ENCODE results near the gene HLF.

Gene HLF

DNA sequence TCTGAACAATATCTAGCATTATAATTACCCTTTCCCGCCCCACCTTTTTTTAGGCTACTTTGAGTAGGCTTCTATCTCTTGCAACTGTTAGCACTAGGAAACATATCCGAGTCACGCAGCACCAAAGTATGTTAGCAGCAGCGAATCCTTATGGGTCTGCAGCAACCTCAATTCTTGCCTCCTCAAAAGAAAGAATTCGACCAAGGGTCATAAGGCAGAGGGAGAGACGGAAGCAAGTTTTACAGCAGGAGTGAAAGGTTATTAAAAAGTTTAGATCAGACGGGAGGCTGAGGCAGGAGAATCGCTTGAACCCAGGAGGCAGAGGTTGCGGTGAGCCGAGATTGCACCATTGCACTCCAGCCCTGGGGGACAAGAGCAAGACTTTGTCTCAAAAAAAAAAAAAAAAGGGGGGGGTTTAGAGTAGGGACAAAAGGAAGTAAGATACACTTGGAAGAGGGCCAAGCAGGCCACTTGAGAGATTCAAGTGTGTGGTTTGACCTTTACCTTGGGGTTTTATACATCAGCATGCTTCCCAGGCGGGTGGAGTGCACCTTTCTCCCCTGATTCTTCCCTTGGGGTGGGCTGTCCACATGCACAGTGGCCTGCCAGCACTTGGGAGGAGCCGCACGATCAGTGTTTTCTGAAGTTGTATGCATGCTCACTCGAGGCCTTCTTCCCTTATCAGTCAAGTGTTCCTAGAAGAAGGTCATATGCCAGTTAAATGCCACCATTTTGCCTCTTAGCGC, 67.7 kb downstream of the HLF start:
- TF ChIP-seq, protein P1, sequence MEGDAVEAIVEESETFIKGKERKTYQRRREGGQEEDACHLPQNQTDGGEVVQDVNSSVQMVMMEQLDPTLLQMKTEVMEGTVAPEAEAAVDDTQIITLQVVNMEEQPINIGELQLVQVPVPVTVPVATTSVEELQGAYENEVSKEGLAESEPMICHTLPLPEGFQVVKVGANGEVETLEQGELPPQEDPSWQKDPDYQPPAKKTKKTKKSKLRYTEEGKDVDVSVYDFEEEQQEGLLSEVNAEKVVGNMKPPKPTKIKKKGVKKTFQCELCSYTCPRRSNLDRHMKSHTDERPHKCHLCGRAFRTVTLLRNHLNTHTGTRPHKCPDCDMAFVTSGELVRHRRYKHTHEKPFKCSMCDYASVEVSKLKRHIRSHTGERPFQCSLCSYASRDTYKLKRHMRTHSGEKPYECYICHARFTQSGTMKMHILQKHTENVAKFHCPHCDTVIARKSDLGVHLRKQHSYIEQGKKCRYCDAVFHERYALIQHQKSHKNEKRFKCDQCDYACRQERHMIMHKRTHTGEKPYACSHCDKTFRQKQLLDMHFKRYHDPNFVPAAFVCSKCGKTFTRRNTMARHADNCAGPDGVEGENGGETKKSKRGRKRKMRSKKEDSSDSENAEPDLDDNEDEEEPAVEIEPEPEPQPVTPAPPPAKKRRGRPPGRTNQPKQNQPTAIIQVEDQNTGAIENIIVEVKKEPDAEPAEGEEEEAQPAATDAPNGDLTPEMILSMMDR (IDR thresholded peaks at IDR 0.05; ENCODE audit: insufficient read depth, low read depth, low read length, missing control alignments) = no peak
- DNase-seq (ENCODE audit: low read depth) = no peak
- H3K4me3 ChIP-seq (ENCODE audit: low read depth, low read length) = no peak overlapping the region

DNA sequence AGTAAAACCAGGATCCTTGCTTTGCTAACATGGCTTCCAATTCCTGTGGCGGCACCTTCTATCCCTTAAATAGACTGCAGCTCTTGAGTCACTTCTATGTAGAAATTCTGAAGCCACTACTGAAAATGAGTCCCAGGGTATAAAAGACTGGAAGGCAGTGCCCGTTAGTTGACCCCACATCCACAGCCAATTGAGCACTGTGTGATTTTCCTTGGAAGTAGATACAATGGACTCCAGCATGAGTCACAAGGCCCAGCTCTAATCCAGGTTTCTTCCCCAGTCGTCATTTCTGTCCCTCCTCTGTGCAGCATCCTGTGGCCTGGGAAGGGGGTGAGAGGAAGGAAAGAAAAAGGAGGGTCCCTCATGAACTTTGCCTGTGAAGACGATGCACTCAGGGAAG, 69.5 kb downstream of the HLF start:
- TF ChIP-seq, protein P1 (IDR thresholded peaks at IDR 0.05; ENCODE audit: insufficient read depth, low read depth, low read length, missing control alignments) = no peak
- no peak for DNase-seq (ENCODE audit: low read depth)
- H3K4me3 ChIP-seq (ENCODE audit: low read depth, low read length) = no peak overlapping the region

DNA sequence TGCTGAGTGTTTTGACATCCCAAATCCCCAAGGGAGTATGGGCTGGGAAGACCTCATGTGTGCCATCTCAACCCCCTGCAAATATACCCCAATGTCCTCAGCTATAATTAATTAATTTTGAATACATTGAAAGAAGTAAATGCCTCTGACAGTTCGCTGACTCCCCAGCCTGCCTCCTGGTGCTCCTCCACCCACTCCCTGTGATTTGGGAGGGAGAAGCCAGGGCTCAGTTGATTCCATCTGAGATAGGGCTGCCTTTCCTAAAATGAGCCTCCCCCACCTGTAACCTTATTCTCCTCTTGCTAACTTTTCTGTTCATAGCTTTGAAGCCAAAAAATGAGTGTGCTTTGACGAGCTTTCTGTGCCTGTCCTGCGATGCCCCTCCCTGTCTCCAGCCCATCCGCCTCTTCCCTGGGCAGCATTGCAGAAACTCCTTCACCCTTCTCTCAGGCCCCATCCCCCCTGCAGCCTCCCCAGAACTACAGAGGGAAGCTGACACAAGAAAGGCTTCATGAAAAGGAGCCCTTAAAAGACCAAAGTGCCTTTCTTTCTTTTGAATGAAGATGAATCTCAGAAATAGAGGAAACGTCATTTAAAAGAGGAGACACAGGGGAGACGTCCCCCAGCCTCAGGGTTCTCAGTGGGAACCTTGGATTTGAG, 70.3 kb downstream of the HLF start:
- no peak for DNase-seq (ENCODE audit: low read depth)
- H3K4me3 ChIP-seq (ENCODE audit: low read depth, low read length) = no peak overlapping the region
- TF ChIP-seq, protein P1 (IDR thresholded peaks at IDR 0.05; ENCODE audit: insufficient read depth, low read depth, low read length, missing control alignments) = no peak

DNA sequence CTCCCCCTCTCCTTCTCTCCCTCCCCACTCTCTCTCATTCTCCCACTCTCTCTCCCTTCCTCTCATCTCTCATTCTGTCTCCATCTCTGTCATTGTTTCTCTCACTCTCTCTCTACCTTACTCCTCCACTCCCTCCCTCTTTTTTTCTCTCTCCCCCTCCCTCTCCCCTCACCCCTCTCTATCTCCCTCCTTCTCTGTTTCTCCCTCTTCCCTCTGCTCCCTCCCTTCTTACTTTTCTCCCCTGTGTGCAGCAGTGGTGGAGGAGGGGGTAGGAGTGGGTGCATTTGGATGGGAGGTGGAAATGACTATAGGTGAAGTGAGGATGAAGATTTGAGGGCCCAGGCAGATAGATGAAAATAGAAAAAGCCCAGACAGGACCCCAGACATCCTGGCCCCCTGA, 70.9 kb downstream of the HLF start:
- TF ChIP-seq, protein P1 (IDR thresholded peaks at IDR 0.05; ENCODE audit: insufficient read depth, low read depth, low read length, missing control alignments) = no peak
- no peak for DNase-seq (ENCODE audit: low read depth)
- H3K4me3 ChIP-seq (ENCODE audit: low read depth, low read length) = no peak overlapping the region

DNA sequence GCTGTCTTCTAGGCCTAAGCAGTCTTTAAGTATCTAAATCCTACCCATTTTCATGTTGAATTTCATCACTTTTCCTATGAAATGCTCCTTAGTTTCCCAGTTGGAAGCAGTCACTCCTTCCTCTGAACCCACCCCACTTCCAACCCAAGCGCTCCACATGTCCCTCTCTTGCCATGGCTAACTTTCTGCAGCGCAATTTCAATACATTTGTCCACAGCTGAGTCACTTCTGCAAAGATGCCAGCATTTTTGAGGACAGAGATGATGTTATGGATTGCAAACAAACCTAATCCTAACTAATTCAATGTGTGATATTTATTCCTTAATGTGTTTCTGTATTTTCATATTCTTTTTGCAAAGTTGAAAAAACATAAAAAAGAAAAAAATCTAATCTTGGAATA, 71.7 kb downstream of the HLF start:
- H3K4me3 ChIP-seq (ENCODE audit: low read depth, low read length) = no peak overlapping the region
- TF ChIP-seq, protein P1 (IDR thresholded peaks at IDR 0.05; ENCODE audit: insufficient read depth, low read depth, low read length, missing control alignments) = no peak
- DNase-seq (ENCODE audit: low read depth) = no peak

DNA sequence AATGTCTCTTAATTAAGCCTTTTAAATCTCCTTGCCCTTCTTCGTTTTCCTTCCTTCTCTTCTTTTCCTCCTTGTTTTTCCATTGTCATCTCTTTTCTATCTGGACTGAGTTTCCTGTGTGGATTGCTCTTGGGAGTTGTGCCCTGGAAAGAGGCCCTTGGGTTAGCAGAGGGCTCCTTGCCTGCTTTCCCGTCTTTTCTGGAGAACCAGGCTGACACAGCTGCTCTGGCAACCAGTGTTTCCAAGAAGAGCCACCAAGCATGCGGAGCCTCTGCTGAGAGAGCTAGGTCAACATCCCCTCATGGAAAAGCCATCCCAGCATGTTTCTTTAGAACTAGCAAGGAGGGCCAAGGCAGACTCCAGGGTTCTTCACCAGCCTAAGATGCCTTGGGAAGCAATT, 75.4 kb downstream of the HLF start:
- H3K4me3 ChIP-seq (ENCODE audit: low read depth, low read length) = no peak overlapping the region
- TF ChIP-seq, protein P1 (IDR thresholded peaks at IDR 0.05; ENCODE audit: insufficient read depth, low read depth, low read length, missing control alignments) = no peak
- no peak for DNase-seq (ENCODE audit: low read depth)
